GM12801 (cell line): ENCODE measurements around the gene RIPOR2.

ENCODE experiments used
- TF ChIP-seq, protein P1 (sequence below): IDR thresholded peaks from one replicate; pipeline ENCODE4 v1.5.1; 2011; ENCODE audit warnings: control low read depth; ENCODE audit not compliant: insufficient read length; ENCODE audit errors: extremely low read depth

Gene RIPOR2

DNA sequence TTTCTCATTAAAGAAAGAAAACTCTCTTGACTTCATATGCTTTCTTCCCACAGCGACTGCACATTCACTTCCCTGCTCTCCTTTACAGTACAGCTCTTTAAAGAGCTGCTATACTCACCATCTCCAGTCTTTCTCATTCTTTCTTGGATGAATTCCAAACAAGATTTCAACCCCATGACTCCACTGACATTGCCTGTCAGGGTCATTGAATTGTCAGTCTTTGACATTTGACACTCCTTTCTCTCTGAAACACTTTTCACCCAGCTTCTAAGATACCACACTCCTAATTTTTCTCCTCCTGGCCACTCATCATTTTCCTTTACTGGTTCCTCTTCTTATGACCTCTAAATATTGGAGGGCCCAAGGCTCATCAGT, 136.2 kb downstream of the RIPOR2 start:
- TF ChIP-seq, protein P1, sequence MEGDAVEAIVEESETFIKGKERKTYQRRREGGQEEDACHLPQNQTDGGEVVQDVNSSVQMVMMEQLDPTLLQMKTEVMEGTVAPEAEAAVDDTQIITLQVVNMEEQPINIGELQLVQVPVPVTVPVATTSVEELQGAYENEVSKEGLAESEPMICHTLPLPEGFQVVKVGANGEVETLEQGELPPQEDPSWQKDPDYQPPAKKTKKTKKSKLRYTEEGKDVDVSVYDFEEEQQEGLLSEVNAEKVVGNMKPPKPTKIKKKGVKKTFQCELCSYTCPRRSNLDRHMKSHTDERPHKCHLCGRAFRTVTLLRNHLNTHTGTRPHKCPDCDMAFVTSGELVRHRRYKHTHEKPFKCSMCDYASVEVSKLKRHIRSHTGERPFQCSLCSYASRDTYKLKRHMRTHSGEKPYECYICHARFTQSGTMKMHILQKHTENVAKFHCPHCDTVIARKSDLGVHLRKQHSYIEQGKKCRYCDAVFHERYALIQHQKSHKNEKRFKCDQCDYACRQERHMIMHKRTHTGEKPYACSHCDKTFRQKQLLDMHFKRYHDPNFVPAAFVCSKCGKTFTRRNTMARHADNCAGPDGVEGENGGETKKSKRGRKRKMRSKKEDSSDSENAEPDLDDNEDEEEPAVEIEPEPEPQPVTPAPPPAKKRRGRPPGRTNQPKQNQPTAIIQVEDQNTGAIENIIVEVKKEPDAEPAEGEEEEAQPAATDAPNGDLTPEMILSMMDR: no peak

DNA sequence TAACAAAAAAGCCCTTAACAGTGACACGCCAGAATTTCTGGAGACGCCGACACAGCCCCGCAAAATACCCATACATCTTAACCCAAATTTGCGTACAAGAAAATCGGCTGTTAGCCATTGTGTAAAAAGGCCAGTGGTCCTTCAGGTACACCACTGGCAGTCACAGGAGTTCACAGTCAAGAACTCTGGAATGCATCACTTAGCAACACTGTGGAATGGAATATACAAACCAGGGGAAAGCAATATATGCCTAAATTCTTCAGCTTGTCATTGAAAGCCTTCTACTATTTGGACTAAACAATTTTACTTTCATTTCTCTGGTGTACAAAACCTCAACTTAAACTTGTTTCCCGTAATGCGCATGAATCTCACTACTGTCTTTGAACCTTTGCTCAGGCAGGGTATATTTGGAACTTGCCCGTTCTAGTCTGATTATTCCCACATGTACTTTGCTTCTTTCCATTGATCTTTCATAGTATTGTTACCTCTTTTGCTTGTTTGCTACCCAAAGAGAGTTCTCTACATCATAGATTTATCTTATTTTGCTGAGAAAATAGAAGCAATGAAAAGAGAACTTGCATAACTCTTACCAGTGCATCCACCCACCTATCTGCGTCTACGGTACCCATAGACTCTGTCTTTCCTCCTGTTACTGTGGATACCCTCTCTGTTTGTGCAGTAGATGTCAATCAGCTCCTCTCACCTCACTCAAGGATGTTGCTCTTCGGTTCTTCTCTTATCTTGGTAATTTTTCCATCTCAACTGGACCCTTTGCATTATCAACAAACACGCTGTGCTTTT, 136.8 kb downstream of the RIPOR2 start, which contains the start of gene ARMH2:
Gene ARMH2 (minus strand): TSS at position 178 of the 801 bp plus-strand sequence. CDS start 60 bp downstream, at position 118.
- TF ChIP-seq, protein P1: no peak

DNA sequence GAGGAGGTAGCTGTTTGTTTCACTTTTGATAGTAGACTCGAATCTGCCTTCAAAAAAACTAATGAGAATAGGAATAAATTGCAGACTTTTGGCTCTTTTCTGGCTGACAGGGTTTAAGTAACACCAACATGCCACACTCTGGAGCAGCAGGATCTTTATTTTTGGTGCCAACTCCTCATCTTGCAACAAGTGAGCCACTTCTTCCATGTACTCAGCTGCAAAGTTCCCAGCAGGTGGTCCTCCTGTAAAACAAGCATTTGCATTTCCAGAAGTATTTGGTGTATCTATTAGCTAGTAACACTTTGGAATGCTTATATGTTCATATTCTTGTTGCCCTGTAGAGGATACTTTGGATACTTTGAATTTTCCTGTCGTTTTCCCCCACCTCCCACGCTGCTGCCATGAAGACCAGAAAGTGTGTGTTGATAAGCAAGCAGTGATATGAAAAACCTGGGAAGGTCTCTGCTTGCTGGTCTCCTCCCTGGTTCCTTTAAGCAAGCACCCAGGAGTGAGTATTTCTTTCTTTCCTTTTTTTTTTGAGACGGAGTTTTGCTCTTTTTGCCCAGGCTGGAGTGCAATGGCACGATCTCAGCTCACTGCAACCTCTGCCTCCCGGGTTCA, 138.1 kb downstream of the RIPOR2 start:
- TF ChIP-seq, protein P1: no peak

DNA sequence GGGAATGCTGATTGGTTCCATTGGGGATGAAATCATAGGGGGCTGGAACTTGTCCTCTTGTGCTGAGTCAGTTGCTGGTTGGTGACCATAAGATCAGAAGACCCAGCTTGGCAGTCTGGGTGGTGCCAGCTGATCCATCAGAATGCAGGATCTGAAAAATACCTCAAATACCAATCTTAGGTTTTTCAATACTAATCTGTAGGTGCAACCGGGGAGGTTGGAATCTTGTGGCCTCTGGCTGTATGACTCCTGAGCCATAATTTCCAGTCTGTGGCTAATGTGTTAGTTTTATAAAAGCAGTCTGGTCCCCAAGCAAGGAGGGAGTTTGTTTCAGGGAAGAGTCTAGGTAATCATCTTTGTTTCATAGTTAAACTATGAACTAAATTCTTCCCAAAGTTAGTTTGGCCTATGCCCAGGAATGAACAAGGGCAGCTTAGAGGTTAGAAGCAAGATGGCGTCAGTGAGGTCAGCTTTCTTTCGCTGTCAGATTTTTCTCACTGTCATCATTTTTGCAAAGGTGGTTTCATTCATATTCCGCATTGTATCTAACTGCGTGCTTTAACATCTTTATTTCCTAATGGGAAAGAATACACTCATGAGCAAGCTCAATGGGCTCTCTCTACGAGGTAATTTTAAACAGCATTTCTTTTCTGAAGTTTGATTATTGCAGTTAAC, 139.0 kb downstream of the RIPOR2 start:
- TF ChIP-seq, protein P1: no peak

DNA sequence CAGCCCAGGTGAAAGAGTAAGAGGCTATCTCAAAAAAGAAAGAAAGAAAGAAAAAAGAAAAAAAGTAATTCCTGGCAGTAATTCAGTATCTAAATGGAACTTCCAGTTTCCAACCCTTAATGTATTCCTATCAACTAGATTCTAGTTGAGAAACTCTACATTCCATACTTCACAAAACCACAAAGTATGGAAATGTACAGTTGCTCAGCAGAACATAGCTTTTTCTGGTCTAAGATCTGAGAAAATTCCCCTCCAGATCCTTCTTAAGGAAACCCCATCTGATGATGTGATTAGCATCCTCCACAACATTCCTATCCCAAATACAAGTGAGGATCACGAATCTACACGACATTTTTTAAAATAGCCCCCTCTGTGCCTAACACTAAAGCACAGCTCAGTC, 140.7 kb downstream of the RIPOR2 start:
- TF ChIP-seq, protein P1: no peak

DNA sequence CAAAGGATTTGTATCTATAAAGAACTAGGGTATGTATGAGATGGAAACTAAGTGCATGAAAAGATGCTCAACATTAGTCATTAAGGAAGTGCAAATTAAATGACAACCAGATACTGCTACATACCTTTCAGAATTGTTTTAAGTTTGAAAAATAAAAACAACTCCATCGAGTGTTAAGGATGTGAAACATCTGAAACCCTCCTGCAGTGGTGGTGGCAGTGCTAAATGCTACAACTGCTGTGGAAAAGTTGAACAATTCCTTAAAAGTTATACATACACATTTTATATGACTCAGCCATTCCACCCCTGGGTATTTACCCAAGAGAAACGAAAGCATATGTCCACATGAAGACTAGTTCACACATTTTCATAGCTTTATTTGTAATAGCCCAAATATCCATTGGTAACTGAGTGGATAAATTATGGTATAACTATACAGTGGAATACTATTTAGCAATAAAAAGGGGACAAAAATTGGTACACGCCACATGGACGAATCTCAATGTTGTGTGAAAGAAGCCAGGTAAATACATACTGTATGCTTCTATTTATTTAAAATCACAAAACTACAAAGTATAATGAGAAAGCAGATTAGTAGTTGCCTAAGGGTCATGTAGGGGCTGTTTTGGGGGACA, 147.6 kb downstream of the RIPOR2 start:
- TF ChIP-seq, protein P1: no peak

DNA sequence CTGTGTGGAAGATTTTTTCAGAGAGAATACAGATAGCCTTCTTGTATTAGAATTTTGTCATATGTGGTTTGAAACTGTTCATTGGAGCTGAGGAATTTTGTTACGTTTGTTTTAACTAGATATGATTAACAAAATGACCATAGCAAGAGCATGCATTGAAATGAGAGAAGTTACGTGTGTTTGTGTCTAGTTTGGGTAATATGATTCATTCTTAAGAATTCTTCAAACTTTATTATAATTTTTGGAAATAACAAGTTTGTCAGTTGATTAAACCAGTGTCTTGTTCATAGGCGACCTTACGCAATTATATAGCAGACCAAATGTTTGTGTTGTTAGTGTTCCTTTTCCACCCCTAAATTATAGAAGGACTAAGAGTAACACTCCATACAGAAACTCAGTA, 155.6 kb downstream of the RIPOR2 start:
- TF ChIP-seq, protein P1: no peak
